WI38 (cell line): Measurements from ENCODE around the gene OLFM2.

Experiments used
- H3K4me3 ChIP-seq: 2 replicates; pipeline ENCODE4 v1.5.1; 2011; ENCODE audit warnings: low read depth, mild to moderate bottlenecking, control low read depth, low read length
- CTCF ChIP-seq: IDR thresholded peaks from 2 replicates; pipeline ENCODE4 v1.5.1; 2012; ENCODE audit warnings: low read depth, mild to moderate bottlenecking, control low read depth, low read length

Gene OLFM2

GRCh38 chr19:9914315-9915207, 21.8 kb downstream of the OLFM2 start:
- TF ChIP-seq CTCF: peak; percentile 45; the same call in 1 of the 2 replicates
- peak overlapping the region; percentile 56 for H3K4me3 ChIP-seq

- TF ChIP-seq CTCF: no peak
- H3K4me3 ChIP-seq: peak overlapping the region; percentile 56
Observed at GRCh38 chr19:9914001-9914314, 22.4 kb downstream of the OLFM2 start.

GRCh38 chr19:9913237-9914000, 22.9 kb downstream of the OLFM2 start:
- TF ChIP-seq CTCF: no peak
- H3K4me3 ChIP-seq: peak overlapping the region; percentile 56

- TF ChIP-seq CTCF: no peak
- H3K4me3 ChIP-seq: no peak overlapping the region
Observed at GRCh38 chr19:9912551-9913236, 23.6 kb downstream of the OLFM2 start.

- no peak for TF ChIP-seq CTCF
- no peak overlapping the region for H3K4me3 ChIP-seq
Observed at GRCh38 chr19:9911524-9912185, 24.7 kb downstream of the OLFM2 start.

GRCh38 chr19:9910625-9911024, 25.7 kb downstream of the OLFM2 start:
- H3K4me3 ChIP-seq: no peak overlapping the region
- no peak for TF ChIP-seq CTCF
